ENCODE results near the gene BNIPL. TPM values are rescaled to one million over a fixed set of nuclear protein-coding genes. Genes with fewer than 3 reads are reported as not detected.

Gene BNIPL
- total RNA-seq, 1 donor from 2014 or later, result 27.7 TPM

- DNase-seq (ENCODE audit: extremely low spot score, unreplicated experiment), result no peak
- no peak for TF ChIP-seq CTCF (conservative IDR thresholded peaks at IDR 0.05)
- H3K9me3 Mint-ChIP-seq, result peaks cover 4% of the 10 kb centered on the region
- H3K27me3 Mint-ChIP-seq, result no peaks in the 10 kb centered on the region
- H3K4me3 Mint-ChIP-seq, result peak overlapping the region; percentile 2
- peaks cover 26% of the 10 kb centered on the region for H3K36me3 Mint-ChIP-seq
- no peak overlapping the region for H3K27ac Mint-ChIP-seq
- H3K4me1 Mint-ChIP-seq (ENCODE audit: unreplicated experiment), result peaks cover 5% of the 10 kb centered on the region
Observed at GRCh38 chr1:151039521-151039920, 3.1 kb downstream of the BNIPL start.

- Mint-ChIP-seq H3K27me3 (no peaks in the 10 kb centered on the region), H3K4me1 (ENCODE audit: unreplicated experiment) (peaks cover 5% of the 10 kb centered on the region), H3K4me3 (no peak overlapping the region), H3K27ac (no peak overlapping the region), H3K36me3 (peaks cover 10% of the 10 kb centered on the region), H3K9me3 (no peaks in the 10 kb centered on the region)
- DNase-seq (ENCODE audit: extremely low spot score, unreplicated experiment), result no peak
- no peak for TF ChIP-seq CTCF (conservative IDR thresholded peaks at IDR 0.05)
Observed at GRCh38 chr1:151043163-151043562, 6.8 kb downstream of the BNIPL start.

GRCh38 chr1:151047591-151047924, 11.2 kb downstream of the BNIPL start, which contains the start of gene C1orf56:
C1orf56 (plus strand) TSS chr1:151047751; CDS start chr1:151047848, 97 bp downstream.
- Mint-ChIP-seq H3K4me1 (ENCODE audit: unreplicated experiment) (peaks cover 5% of the 10 kb centered on the region), H3K36me3 (peaks cover 10% of the 10 kb centered on the region)
- no peak for TF ChIP-seq CTCF (conservative IDR thresholded peaks at IDR 0.05)

GRCh38 chr1:151047925-151048644, 11.7 kb downstream of the BNIPL start:
- H3K27ac Mint-ChIP-seq, result peak overlapping the region; percentile 95
- H3K9me3 Mint-ChIP-seq, result no peaks in the 10 kb centered on the region
- H3K4me3 Mint-ChIP-seq, result peak overlapping the region; percentile 99
- TF ChIP-seq CTCF (conservative IDR thresholded peaks at IDR 0.05), result peak; percentile 75
- peaks cover 5% of the 10 kb centered on the region for H3K36me3 Mint-ChIP-seq
- no peaks in the 10 kb centered on the region for H3K27me3 Mint-ChIP-seq
- peak; percentile 77 for DNase-seq (ENCODE audit: extremely low spot score, unreplicated experiment)
- H3K4me1 Mint-ChIP-seq (ENCODE audit: unreplicated experiment), result peaks cover 5% of the 10 kb centered on the region

More at GRCh38 chr1:151047591-151047924, 11.2 kb downstream of the BNIPL start, which contains the start of gene C1orf56:
- H3K4me3 Mint-ChIP-seq, result peak within 1 kb of the TSS; percentile 99
- peak within 1 kb of the TSS; percentile 95 for H3K27ac Mint-ChIP-seq
- DNase-seq (ENCODE audit: extremely low spot score, unreplicated experiment), result peak; percentile 83
- no peaks in the 10 kb centered on the region for H3K9me3 Mint-ChIP-seq
- no peaks in the 10 kb centered on the region for H3K27me3 Mint-ChIP-seq

- peak; percentile 10 for TF ChIP-seq CTCF (conservative IDR thresholded peaks at IDR 0.05)
- peak overlapping the region; percentile 99 for H3K4me3 Mint-ChIP-seq
- H3K9me3 Mint-ChIP-seq, result no peaks in the 10 kb centered on the region
- H3K27ac Mint-ChIP-seq, result peak overlapping the region; percentile 95
- H3K4me1 Mint-ChIP-seq (ENCODE audit: unreplicated experiment), result peaks cover 5% of the 10 kb centered on the region
- peaks cover 5% of the 10 kb centered on the region for H3K36me3 Mint-ChIP-seq
- no peak for DNase-seq (ENCODE audit: extremely low spot score, unreplicated experiment)
- no peaks in the 10 kb centered on the region for H3K27me3 Mint-ChIP-seq
Observed at GRCh38 chr1:151048645-151049032, 12.3 kb downstream of the BNIPL start.
